NOMO-1 (cell line): ENCODE data around the gene KCNJ1.

Experiments used
- DNase-seq, 2 experiments: peaks; one replicate each; lab custom pipeline; 2025; ENCODE audit not compliant: unreplicated experiment in 2 of 2; lab: John Stamatoyannopoulos, UW

The KCNJ1 gene

DNA sequence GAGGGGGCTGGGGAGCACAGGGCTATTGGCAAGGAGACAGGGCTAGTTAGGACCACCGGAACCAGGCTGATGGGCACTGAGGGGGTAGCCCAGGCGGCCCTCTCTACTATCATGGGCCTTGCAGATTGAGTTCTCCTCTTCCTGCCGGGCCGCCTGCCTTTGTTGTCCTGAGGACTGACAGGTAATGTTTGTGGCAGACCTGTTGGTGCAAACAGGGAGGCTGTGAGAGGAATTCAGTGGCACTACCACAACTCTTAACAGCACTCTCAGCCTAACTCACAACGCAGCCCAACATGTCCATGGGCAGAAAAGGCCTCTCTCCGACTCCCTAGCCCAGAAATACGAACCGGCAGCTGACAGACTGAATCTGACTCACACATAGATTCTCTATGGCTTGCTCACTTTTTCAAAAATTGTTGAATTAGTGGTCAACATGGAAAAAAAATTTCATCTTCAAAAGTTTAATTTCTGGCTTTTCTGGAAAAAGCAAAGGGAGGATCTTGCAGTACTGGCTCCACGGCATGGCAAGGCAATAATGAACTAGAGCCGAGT lies 35.5 kb upstream of the KCNJ1 start:
- DNase-seq, result no peak

GRCh38 chr11:128901653-128902514 lies 34.8 kb upstream of the KCNJ1 start:
- no peak for DNase-seq

GRCh38 chr11:128900468-128900867 lies 33.4 kb upstream of the KCNJ1 start:
- DNase-seq, result no peak

GRCh38 chr11:128898580-128899344 lies 31.7 kb upstream of the KCNJ1 start:
- DNase-seq, result no peak

GRCh38 chr11:128897826-128898225 lies 30.7 kb upstream of the KCNJ1 start:
- no peak for DNase-seq

GRCh38 chr11:128896356-128896755 lies 29.3 kb upstream of the KCNJ1 start:
- DNase-seq, result no peak

GRCh38 chr11:128895526-128895925 lies 28.4 kb upstream of the KCNJ1 start:
- DNase-seq, result no peak

DNA sequence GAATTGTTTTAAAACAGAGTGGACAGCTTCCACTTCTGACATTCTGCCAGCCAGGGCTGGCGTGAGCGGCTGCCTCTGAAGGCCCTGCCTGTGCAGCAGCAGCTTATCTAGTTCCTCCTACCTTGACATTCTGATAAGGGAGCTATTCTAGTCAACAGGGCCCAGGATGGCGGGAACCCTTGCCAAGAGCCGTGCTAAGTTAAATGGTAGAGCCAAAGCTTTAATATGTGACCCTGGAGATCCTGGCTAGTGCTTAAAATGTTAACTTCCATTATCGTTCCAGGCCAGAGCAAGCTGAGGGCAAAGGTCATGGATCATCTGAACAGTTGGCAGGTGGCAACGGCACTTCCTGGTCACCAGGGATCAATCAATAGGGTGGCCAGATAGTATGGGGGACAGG lies 27.6 kb upstream of the KCNJ1 start:
- DNase-seq, result no peak

- DNase-seq, result no peak
These were observed 27.2 kb upstream of the KCNJ1 start for GRCh38 chr11:128894286-128894681.

DNA sequence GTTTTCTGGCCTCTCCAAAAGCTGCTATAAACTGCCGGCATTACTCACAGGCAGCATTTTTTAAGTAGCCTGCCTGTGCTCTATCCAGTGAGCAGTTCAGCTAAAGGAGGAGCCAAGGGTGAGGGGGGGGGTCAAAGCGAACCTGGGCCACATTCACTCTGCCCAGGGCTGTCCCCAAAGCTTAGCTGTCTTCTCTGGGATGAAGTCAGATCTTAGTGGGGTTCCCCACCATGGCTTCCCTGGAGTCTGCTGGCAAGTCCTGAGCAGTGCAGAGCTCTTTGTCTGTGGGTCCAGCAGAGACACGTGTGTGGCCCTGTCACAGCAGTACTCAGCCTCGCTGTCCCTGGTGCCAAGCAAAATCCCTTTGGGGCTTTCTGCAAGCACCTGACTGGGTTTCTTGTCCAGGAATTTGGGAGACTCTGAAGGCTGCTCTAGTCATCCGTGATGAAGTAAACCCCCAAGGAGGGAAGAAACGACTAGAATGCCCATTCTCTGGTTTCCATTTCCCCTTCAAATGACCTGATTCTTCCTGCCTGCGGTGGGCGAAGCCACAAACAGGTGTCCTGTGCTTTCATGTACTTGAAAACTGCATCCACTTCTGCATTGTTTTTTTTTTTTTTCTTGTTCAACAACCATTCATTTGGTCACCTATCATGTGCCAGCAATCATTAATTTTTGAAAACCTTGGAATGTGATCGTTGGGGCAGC lies 26.6 kb upstream of the KCNJ1 start:
- DNase-seq, result no peak

- DNase-seq, result no peak
These were observed 25.9 kb upstream of the KCNJ1 start for GRCh38 chr11:128892866-128893565.

- DNase-seq, result no peak
These were observed 24.9 kb upstream of the KCNJ1 start for GRCh38 chr11:128891913-128892398.

DNA sequence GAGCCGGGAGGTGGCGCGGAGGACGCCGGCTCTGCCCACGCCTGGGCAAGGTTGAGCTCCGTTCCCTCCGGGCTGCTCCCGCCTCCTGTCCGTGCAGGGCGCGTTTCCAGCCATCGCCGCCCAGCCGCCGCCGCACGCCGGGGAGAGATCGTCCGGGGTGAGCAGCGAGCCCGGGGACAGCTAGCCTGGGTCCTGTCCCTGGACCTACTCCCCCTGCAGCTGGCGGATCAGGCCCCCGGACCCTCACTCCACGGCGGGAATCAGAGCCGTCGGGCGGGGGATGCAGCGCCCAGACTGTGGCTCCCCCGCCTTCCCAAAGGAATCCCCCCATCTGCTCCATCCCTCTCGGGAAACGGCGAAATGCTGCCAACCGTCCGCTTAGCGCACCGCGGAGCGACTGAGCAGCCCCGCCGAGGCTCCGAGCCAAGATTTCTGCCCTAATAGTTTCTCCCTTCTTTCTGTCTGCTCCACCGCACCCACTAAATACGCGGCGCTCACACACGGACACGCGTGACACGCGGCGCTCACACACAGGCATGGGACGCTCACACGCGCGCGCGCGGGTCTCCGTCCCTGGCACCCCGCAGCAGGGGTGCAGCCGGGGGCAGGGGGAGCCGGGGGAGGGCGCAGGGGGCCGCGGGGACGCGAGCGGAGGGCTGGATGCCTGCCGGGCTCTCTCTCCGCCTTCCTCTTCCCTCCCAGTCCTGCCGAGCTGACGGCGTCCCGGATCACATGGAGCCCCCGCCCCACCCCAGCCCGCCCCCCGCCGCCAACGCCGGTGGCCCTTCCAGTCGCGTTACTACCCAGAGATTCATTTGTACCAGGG lies 23.7 kb upstream of the KCNJ1 start, which contains the start of gene KCNJ5:
Gene KCNJ5 (plus strand): TSS at position 814 of the 826 bp plus-strand sequence. CDS start 19,918 bp downstream, outside the sequence.
- no peak for DNase-seq

- DNase-seq, result no peak
These were observed 23.1 kb upstream of the KCNJ1 start for GRCh38 chr11:128890216-128890542.

- no peak for DNase-seq
These were observed 22.6 kb upstream of the KCNJ1 start for GRCh38 chr11:128889657-128890213.

DNA sequence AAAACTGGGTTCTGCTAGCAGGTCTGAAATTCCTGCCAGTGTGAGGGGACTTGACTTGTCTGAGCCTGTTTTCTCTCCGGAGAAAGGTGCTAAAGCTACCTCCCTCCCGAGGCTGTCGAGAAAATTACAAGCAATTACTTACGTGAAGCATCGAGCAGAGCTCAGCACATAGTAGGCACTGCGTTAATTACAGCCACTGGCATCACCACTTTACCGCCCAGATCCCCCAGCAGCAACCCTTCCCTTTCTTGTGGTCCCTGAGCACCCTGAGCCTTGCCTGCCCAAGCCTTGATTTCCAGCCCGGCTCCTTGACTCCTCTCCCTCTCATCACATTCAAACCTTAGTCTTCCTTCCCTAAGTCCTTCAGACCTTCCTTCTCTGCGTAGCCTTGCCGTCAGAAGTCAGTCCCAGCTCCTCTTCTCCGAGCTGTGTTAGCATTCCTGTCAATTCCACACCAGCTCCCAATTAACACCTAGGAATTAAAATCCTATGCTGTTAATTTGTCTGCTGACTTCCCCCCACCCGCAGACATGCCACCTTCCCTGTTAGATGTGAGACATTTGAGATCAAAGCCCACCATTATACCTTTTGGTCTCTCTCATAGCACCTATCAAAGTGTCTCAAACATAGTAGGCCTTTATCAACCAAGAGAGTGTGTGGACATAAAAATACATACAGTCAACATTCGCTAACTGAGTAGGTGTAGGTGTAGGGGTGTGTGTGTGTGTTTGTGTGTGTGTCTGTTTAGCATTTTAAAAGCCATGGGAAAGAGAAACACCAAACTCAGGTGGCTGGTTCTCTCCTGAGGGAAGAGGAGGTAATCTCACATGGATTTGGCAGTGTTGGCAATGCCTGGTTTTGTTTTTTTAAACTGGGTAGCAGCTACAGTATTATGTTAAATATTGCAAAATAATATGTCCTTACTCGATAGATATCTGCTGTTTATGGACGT lies 21.2 kb upstream of the KCNJ1 start:
- no peak for DNase-seq

GRCh38 chr11:128886406-128887124 lies 19.5 kb upstream of the KCNJ1 start:
- no peak for DNase-seq
